Measurements from ENCODE around the gene KIFBP. TPM values are rescaled to one million over a fixed set of nuclear protein-coding genes. Genes with fewer than 3 reads are reported as not detected.

The KIFBP gene
- total and polyA plus RNA-seq, 9 of the 15 experiments (the other 6 are each of a cell fraction or from before 2014, with no cell fraction given): 5.6 to 23.2 (median 14.8) TPM

GRCh38 chr10:69018613-69019012, 30.0 kb downstream of the KIFBP start (continued):
- TF ChIP-seq ZHX1 (conservative IDR thresholded peaks at IDR 0.05; ENCODE audit: low read length): no peak
- TF ChIP-seq MECOM (CRISPR knock-in tag; IDR thresholded peaks at IDR 0.05): no peak
- TF ChIP-seq FUS (optimal IDR thresholded peaks at IDR 0.05; ENCODE audit: low read depth, low read length): no peak
- TF ChIP-seq GTF2F1 (IDR thresholded peaks at IDR 0.05; ENCODE audit: low read depth, low read length): no peak
- TF ChIP-seq HEY1 (CRISPR knock-in tag; IDR thresholded peaks at IDR 0.05; ENCODE audit: borderline replicate concordance): no peak
- peak; percentile 70 for TF ChIP-seq C11orf30 (IDR thresholded peaks at IDR 0.05; ENCODE audit: low read depth)
- TF ChIP-seq ZC3H4 (CRISPR knock-in tag; IDR thresholded peaks at IDR 0.05; ENCODE audit: borderline replicate concordance): no peak
- TF ChIP-seq RBM25 (IDR thresholded peaks at IDR 0.05; ENCODE audit: low read depth, low read length, severe bottlenecking): no peak
- TF ChIP-seq SNRNP70 (optimal IDR thresholded peaks at IDR 0.05; ENCODE audit: low read depth, low read length): no peak
- TF ChIP-seq ZNF583 (CRISPR knock-in tag; IDR thresholded peaks at IDR 0.05): 0 out of 2 replicates have a peak, but pooled peaks have one; percentile 24
- TF ChIP-seq ATF1 (CRISPR knock-in tag; IDR thresholded peaks at IDR 0.05): no peak
- no peak for TF ChIP-seq ATF1 (tag; IDR thresholded peaks at IDR 0.05)
- TF ChIP-seq DDX20 (tag; IDR thresholded peaks at IDR 0.05; ENCODE audit: low read depth): no peak
- TF ChIP-seq HIVEP1 (CRISPR knock-in tag; IDR thresholded peaks at IDR 0.05): no peak
- TF ChIP-seq FOSL1 (tag; conservative IDR thresholded peaks at IDR 0.05): no peak; the same call in 1 of the 2 replicates
- TF ChIP-seq PYGO2 (tag; IDR thresholded peaks at IDR 0.05): no peak
- TF ChIP-seq ZNF785 (CRISPR knock-in tag; IDR thresholded peaks at IDR 0.05): no peak
- no peak for TF ChIP-seq ZNF717 (CRISPR knock-in tag; IDR thresholded peaks at IDR 0.05)
- TF ChIP-seq ZNF766 (CRISPR knock-in tag; conservative IDR thresholded peaks at IDR 0.05): no peak
- TF ChIP-seq PATZ1 (CRISPR knock-in tag; IDR thresholded peaks at IDR 0.05; ENCODE audit: borderline replicate concordance): no peak
- TF ChIP-seq BACH1 (tag; IDR thresholded peaks at IDR 0.05): no peak
- no peak for TF ChIP-seq CGGBP1 (CRISPR knock-in tag; IDR thresholded peaks at IDR 0.05)
- TF ChIP-seq PURB (CRISPR knock-in tag; IDR thresholded peaks at IDR 0.05; ENCODE audit: low read depth): no peak
- no peak for TF ChIP-seq KAT7 (CRISPR knock-in tag; IDR thresholded peaks at IDR 0.05; ENCODE audit: borderline replicate concordance)
- no peak for TF ChIP-seq ZFPM2 (CRISPR knock-in tag; IDR thresholded peaks at IDR 0.05)
- no peak for TF ChIP-seq ZNF696 (CRISPR knock-in tag; conservative IDR thresholded peaks at IDR 0.05)
- TF ChIP-seq FOXP1 (CRISPR knock-in tag; IDR thresholded peaks at IDR 0.05): no peak
- no peak for TF ChIP-seq ZNF57 (CRISPR knock-in tag; IDR thresholded peaks at IDR 0.05)
- no peak for TF ChIP-seq ZNF764 (CRISPR knock-in tag; IDR thresholded peaks at IDR 0.05; ENCODE audit: low read depth)
- TF ChIP-seq ZNF282 (CRISPR knock-in tag; IDR thresholded peaks at IDR 0.05): no peak

All from K562 (cell line).